ENCODE results near the gene TPST1.

DNA sequence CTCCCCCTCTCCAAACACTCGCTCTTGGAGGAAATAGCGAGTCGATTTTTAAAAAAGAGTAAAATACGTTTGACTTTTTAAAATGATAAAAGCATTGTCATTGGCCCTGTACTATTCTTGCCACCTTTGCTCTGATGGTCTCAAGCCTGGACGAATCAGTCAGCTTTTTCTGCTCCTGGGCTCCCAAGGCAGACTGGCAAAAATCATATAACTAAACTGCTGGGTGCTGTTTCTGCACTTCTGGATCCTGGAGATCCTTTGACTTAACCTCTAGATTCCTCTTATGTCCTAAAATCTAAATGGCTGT, 1.8 kb downstream of the TPST1 start:
- TF ChIP-seq, protein P1, sequence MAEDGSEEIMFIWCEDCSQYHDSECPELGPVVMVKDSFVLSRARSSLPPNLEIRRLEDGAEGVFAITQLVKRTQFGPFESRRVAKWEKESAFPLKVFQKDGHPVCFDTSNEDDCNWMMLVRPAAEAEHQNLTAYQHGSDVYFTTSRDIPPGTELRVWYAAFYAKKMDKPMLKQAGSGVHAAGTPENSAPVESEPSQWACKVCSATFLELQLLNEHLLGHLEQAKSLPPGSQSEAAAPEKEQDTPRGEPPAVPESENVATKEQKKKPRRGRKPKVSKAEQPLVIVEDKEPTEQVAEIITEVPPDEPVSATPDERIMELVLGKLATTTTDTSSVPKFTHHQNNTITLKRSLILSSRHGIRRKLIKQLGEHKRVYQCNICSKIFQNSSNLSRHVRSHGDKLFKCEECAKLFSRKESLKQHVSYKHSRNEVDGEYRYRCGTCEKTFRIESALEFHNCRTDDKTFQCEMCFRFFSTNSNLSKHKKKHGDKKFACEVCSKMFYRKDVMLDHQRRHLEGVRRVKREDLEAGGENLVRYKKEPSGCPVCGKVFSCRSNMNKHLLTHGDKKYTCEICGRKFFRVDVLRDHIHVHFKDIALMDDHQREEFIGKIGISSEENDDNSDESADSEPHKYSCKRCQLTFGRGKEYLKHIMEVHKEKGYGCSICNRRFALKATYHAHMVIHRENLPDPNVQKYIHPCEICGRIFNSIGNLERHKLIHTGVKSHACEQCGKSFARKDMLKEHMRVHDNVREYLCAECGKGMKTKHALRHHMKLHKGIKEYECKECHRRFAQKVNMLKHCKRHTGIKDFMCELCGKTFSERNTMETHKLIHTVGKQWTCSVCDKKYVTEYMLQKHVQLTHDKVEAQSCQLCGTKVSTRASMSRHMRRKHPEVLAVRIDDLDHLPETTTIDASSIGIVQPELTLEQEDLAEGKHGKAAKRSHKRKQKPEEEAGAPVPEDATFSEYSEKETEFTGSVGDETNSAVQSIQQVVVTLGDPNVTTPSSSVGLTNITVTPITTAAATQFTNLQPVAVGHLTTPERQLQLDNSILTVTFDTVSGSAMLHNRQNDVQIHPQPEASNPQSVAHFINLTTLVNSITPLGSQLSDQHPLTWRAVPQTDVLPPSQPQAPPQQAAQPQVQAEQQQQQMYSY (CRISPR knock-in tag; IDR thresholded peaks at IDR 0.05) = no peak
- TF ChIP-seq, protein P2, sequence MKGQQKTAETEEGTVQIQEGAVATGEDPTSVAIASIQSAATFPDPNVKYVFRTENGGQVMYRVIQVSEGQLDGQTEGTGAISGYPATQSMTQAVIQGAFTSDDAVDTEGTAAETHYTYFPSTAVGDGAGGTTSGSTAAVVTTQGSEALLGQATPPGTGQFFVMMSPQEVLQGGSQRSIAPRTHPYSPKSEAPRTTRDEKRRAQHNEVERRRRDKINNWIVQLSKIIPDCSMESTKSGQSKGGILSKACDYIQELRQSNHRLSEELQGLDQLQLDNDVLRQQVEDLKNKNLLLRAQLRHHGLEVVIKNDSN (CRISPR knock-in tag; IDR thresholded peaks at IDR 0.05) = no peak
- TF ChIP-seq, protein P3, sequence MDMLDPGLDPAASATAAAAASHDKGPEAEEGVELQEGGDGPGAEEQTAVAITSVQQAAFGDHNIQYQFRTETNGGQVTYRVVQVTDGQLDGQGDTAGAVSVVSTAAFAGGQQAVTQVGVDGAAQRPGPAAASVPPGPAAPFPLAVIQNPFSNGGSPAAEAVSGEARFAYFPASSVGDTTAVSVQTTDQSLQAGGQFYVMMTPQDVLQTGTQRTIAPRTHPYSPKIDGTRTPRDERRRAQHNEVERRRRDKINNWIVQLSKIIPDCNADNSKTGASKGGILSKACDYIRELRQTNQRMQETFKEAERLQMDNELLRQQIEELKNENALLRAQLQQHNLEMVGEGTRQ (CRISPR knock-in tag; IDR thresholded peaks at IDR 0.05) = no peak
- TF ChIP-seq GTF2I (CRISPR knock-in tag; conservative IDR thresholded peaks at IDR 0.05) = no peak
- TF ChIP-seq, protein P4, sequence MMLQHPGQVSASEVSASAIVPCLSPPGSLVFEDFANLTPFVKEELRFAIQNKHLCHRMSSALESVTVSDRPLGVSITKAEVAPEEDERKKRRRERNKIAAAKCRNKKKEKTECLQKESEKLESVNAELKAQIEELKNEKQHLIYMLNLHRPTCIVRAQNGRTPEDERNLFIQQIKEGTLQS (CRISPR knock-in tag; conservative IDR thresholded peaks at IDR 0.05) = no peak
- TF ChIP-seq, protein P5, sequence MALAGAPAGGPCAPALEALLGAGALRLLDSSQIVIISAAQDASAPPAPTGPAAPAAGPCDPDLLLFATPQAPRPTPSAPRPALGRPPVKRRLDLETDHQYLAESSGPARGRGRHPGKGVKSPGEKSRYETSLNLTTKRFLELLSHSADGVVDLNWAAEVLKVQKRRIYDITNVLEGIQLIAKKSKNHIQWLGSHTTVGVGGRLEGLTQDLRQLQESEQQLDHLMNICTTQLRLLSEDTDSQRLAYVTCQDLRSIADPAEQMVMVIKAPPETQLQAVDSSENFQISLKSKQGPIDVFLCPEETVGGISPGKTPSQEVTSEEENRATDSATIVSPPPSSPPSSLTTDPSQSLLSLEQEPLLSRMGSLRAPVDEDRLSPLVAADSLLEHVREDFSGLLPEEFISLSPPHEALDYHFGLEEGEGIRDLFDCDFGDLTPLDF (CRISPR knock-in tag; IDR thresholded peaks at IDR 0.05) = no peak
- TF ChIP-seq, protein P6, sequence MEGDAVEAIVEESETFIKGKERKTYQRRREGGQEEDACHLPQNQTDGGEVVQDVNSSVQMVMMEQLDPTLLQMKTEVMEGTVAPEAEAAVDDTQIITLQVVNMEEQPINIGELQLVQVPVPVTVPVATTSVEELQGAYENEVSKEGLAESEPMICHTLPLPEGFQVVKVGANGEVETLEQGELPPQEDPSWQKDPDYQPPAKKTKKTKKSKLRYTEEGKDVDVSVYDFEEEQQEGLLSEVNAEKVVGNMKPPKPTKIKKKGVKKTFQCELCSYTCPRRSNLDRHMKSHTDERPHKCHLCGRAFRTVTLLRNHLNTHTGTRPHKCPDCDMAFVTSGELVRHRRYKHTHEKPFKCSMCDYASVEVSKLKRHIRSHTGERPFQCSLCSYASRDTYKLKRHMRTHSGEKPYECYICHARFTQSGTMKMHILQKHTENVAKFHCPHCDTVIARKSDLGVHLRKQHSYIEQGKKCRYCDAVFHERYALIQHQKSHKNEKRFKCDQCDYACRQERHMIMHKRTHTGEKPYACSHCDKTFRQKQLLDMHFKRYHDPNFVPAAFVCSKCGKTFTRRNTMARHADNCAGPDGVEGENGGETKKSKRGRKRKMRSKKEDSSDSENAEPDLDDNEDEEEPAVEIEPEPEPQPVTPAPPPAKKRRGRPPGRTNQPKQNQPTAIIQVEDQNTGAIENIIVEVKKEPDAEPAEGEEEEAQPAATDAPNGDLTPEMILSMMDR (IDR thresholded peaks at IDR 0.05) = no peak
